K562 (cell line): ENCODE data around the gene TFAP2B. TPM values are rescaled to one million over a fixed set of nuclear protein-coding genes. Genes with fewer than 3 reads are reported as not detected.
A peak's percentile ranks its signal among the peaks of the same experiment; 100 is the strongest.

Experiments
- CHD7 ChIP-seq: fragments of 200-600 bp; sonication (generic); IDR thresholded peaks from one replicate; pipeline ENCODE4 v1.6.1; 2012; ENCODE audit warnings: mild to moderate bottlenecking, low read depth, low read length, inconsistent platforms
- ETV1 ChIP-seq: fragments of 450-650 bp; conservative IDR thresholded peaks from 2 replicates; pipeline ENCODE4 v1.6.1; 2016; ENCODE audit warnings: missing genetic modification characterization, control low read depth, low read depth, missing compliant biosample characterization
- HMG20A ChIP-seq: fragments of 450-650 bp; formaldehyde crosslinking; conservative IDR thresholded peaks from 2 replicates; pipeline ENCODE4 v1.4.0; 2020; ENCODE audit warnings: mild to moderate bottlenecking, mixed read lengths
- KDM2B ChIP-seq: fragments of 250-450 bp; sonication (Bioruptor Pico); IDR thresholded peaks from 2 replicates; pipeline ENCODE4 v1.8.0; 2021; ENCODE audit warnings: mild to moderate bottlenecking, moderate library complexity
- MAZ ChIP-seq, 2 experiments: fragments of 450-650 bp in 1 of 2; sonication (generic) in 1 of 2; formaldehyde crosslinking; IDR thresholded peaks in 1 of 2; conservative IDR thresholded peaks in 1 of 2; 2 replicates each; pipeline versions ENCODE4 v1.4.0 to v1.5.0; 2020; ENCODE audit warnings: mild to moderate bottlenecking in 1 of 2, missing genetic modification reagents in 1 of 2
- REST ChIP-seq, 2 experiments: fragments of 450-650 bp; formaldehyde crosslinking in 1 of 2; IDR thresholded peaks; 2 replicates each; pipeline versions ENCODE4 v1.4.0 to v1.6.1; 2014 to 2020; ENCODE audit warnings: mild to moderate bottlenecking in 2 of 2, borderline replicate concordance in 1 of 2, low read depth in 1 of 2
- TSC22D4 ChIP-seq: fragments of 450-650 bp; IDR thresholded peaks from 2 replicates; pipeline ENCODE4 v1.6.1; 2016; ENCODE audit warnings: missing genetic modification characterization, missing biosample characterization, control low read depth
- polyA plus RNA-seq, 8 experiments: library from polyadenylated mRNA; depleted of rRNA in 4 of 8; stranded (reverse) in 5 of 8; unstranded in 3 of 8; fragments of >200 nt; fragmentation: Nextera tagmentation in 2 of 8; fragmentation: Illumina TruSeq in 1 of 8; extraction: Ambion mirVana in 2 of 8; extraction: Trizol in 1 of 8; gene quantifications; 2 replicates each; pipeline versions ENCODE4 v1.2.1 to v1.2.3, GENCODE V29; 2011 to 2014; ENCODE audit warnings: inconsistent platforms in 1 of 8, missing spikeins in 1 of 8
- total RNA-seq, 7 experiments: library from RNA; depleted of rRNA in 6 of 7; stranded (reverse); fragments of >200 nt in 6 of 7; fragmentation: Illumina TruSeq in 2 of 7; extraction: Trizol in 2 of 7; gene quantifications; 2 replicates each; pipeline versions ENCODE4 v1.2.1 to v1.2.3, GENCODE V29; 2011 to 2021; ENCODE audit warnings: low replicate concordance in 1 of 7

TFAP2B gene
- total and polyA plus RNA-seq, 9 of the 15 experiments (the other 6 are each of a cell fraction or from before 2014, with no cell fraction given) = not detected

GRCh38 chr6:50791900-50792508 is 26.7 kb upstream of the TFAP2B start (continued):
- TF ChIP-seq CHD7 (no peak), ETV1 (peak; percentile 57; the same call in 1 of the 2 replicates), MAZ (CRISPR knock-in tag; conservative IDR thresholded peaks at IDR 0.05 in 1 of 2, IDR thresholded peaks at IDR 0.05 in 1 of 2) (no peak), REST (IDR thresholded peaks at IDR 0.05; ENCODE audit: borderline replicate concordance) (peak; percentile 52; the same call in 1 of the 2 replicates), REST (CRISPR knock-in tag; IDR thresholded peaks at IDR 0.05; ENCODE audit: low read depth) (no peak), TSC22D4 (no peak), KDM2B (CRISPR knock-in tag) (no peak), HMG20A (CRISPR knock-in tag) (no peak)
